H1 (cell line): Measurements from ENCODE around the gene IL9. TPM values are rescaled to one million over a fixed set of nuclear protein-coding genes. Genes with fewer than 3 reads are reported as not detected.

ENCODE experiments used
- CTCF ChIA-PET: fragments of 300-600 bp; sonication (Branson Sonifier 250); formaldehyde crosslinking; loops from one replicate; lab custom pipeline; 2021; ENCODE audit not compliant: partially characterized antibody; lab: Charles Lee
- POLR2A ChIA-PET: fragments of 300-600 bp; sonication (Branson Sonifier 250); formaldehyde crosslinking; loops from one replicate; lab custom pipeline; 2021; ENCODE audit warnings: inconsistent platforms; ENCODE audit not compliant: partially characterized antibody; lab: Charles Lee
- DNase-seq, 2 experiments: peaks; one replicate each; pipeline versions ENCODE4 v3.0.0 to v3.0.0-alpha.2; 2010 to 2022; ENCODE audit warnings: low spot score in 2 of 2, low read depth in 1 of 2, mixed read lengths in 1 of 2
- FAIRE-seq: peaks from 2 replicates; lab custom pipeline; 2011; peaks lifted over from hg19 to GRCh38; lab: Jason Lieb, UNC
- H2AFZ ChIP-seq: 2 replicates; pipeline ENCODE4 v1.8.1; 2012; ENCODE audit warnings: low read length, inconsistent platforms
- H2AK5ac ChIP-seq: 2 replicates; pipeline ENCODE4 v1.6.1; 2013; ENCODE audit warnings: low read depth, low read length
- H2BK120ac ChIP-seq: replicated peaks from 2 replicates; pipeline ENCODE3; 2013; ENCODE audit warnings: low read depth, low read length, inconsistent platforms
- H2BK12ac ChIP-seq: 2 replicates; pipeline ENCODE4 v1.6.1; 2013; ENCODE audit warnings: low read depth, low read length
- H2BK15ac ChIP-seq: 2 replicates; pipeline ENCODE4 v1.6.1; 2013; ENCODE audit warnings: low read length
- H2BK20ac ChIP-seq: 2 replicates; pipeline ENCODE4 v1.6.1; 2013; ENCODE audit warnings: low read length
- H2BK5ac ChIP-seq: 2 replicates; pipeline ENCODE4 v1.6.1; 2013; ENCODE audit warnings: low read depth, low read length
- H3K14ac ChIP-seq: 2 replicates; pipeline ENCODE4 v1.6.1; 2013; ENCODE audit warnings: inconsistent platforms; ENCODE audit not compliant: insufficient read length
- H3K18ac ChIP-seq: 2 replicates; pipeline ENCODE4 v1.6.1; 2013; ENCODE audit warnings: low read length; ENCODE audit errors: extremely low read depth
- H3K23ac ChIP-seq: 2 replicates; pipeline ENCODE4 v1.6.1; 2013; ENCODE audit warnings: inconsistent platforms; ENCODE audit not compliant: insufficient read length
- H3K23me2 ChIP-seq: 2 replicates; pipeline ENCODE4 v1.6.1; 2013; ENCODE audit warnings: low read depth, low read length
- H3K27ac ChIP-seq: 2 replicates; pipeline ENCODE4 v1.6.1; 2011; ENCODE audit warnings: low read depth, low read length, inconsistent platforms
- H3K27me3 ChIP-seq, 4 experiments: replicated peaks in 1 of 4; 1 replicate in 1 of 4; 2 replicates in 3 of 4; pipeline versions ENCODE4 v1.6.1 to v1.8.1; 2011 to 2013; ENCODE audit warnings: low read length in 3 of 4, mild to moderate bottlenecking in 3 of 4, inconsistent platforms in 2 of 4, mixed read lengths in 2 of 4, moderate library complexity in 1 of 4; ENCODE audit not compliant: control insufficient read depth in 3 of 4, insufficient read depth in 3 of 4; ENCODE audit errors: extremely low read depth in 1 of 4
- H3K36me3 ChIP-seq, 4 experiments: 2 replicates each; pipeline versions ENCODE4 v1.6.1 to v1.8.1; 2011 to 2013; ENCODE audit warnings: mild to moderate bottlenecking in 4 of 4, low read length in 3 of 4, moderate library complexity in 2 of 4, control low read depth in 1 of 4, inconsistent platforms in 1 of 4; ENCODE audit not compliant: insufficient read depth in 4 of 4, control insufficient read depth in 2 of 4
- H3K4ac ChIP-seq: replicated peaks from 2 replicates; pipeline ENCODE3; 2013; ENCODE audit warnings: low read length, low read depth, mixed read lengths, inconsistent platforms; ENCODE audit not compliant: insufficient read length
- H3K4me1 ChIP-seq, 4 experiments: replicated peaks in 1 of 4; 1 replicate in 1 of 4; 2 replicates in 3 of 4; pipeline versions ENCODE4 v1.6.1 to v1.8.1; 2011 to 2013; ENCODE audit warnings: low read length in 3 of 4, inconsistent platforms in 2 of 4, mixed read lengths in 1 of 4; ENCODE audit not compliant: insufficient read depth in 4 of 4, control insufficient read depth in 3 of 4
- H3K4me2 ChIP-seq, 2 experiments: 2 replicates each; pipeline versions ENCODE4 v1.6.1 to v1.8.1; 2011 to 2013; ENCODE audit warnings: low read depth in 2 of 2, low read length in 2 of 2, control low read depth in 1 of 2, inconsistent platforms in 1 of 2, mild to moderate bottlenecking in 1 of 2; ENCODE audit not compliant: insufficient read depth in 1 of 2
- H3K4me3 ChIP-seq, 4 experiments: fragments of 200-600, 300-600 bp in 1 of 4; sonication (generic), shearing (Covaris generic), sonication (Bioruptor Twin) in 1 of 4; 2 replicates each; pipeline versions ENCODE4 v1.5.1 to v1.8.1; 2011 to 2016; ENCODE audit warnings: low read length in 4 of 4, low read depth in 3 of 4, control low read depth in 2 of 4, inconsistent platforms in 2 of 4, mild to moderate bottlenecking in 2 of 4, mixed read lengths in 1 of 4, moderate library complexity in 1 of 4; ENCODE audit not compliant: insufficient read depth in 2 of 4; ENCODE audit errors: extremely low read depth in 1 of 4
- H3K56ac ChIP-seq: replicated peaks from 2 replicates; pipeline ENCODE3; 2013; ENCODE audit warnings: low read depth, mild to moderate bottlenecking, mixed read lengths, low read length, inconsistent platforms; ENCODE audit not compliant: insufficient read length
- H3K79me1 ChIP-seq: 2 replicates; pipeline ENCODE4 v1.6.1; 2013; ENCODE audit warnings: low read depth, low read length, control low read depth
- H3K79me2 ChIP-seq, 2 experiments: 2 replicates each; pipeline versions ENCODE4 v1.6.1 to v1.8.1; 2012 to 2013; ENCODE audit warnings: low read length in 2 of 2, mild to moderate bottlenecking in 2 of 2, inconsistent platforms in 1 of 2; ENCODE audit not compliant: insufficient read depth in 2 of 2, control insufficient read depth in 1 of 2
- H3K9ac ChIP-seq, 4 experiments: replicated peaks in 1 of 4; 1 replicate in 1 of 4; 2 replicates in 3 of 4; pipeline versions ENCODE4 v1.6.1 to v1.8.1; 2011 to 2013; ENCODE audit warnings: low read depth in 3 of 4, low read length in 3 of 4, control low read depth in 2 of 4, mild to moderate bottlenecking in 2 of 4, moderate library complexity in 2 of 4, inconsistent platforms in 1 of 4; ENCODE audit errors: extremely low read depth in 1 of 4
- H3K9me3 ChIP-seq, 2 experiments: 2 replicates each; pipeline versions ENCODE4 v1.6.1 to v1.8.1; 2012 to 2013; ENCODE audit warnings: mild to moderate bottlenecking in 2 of 2, moderate library complexity in 2 of 2, control low read depth in 1 of 2, inconsistent platforms in 1 of 2, low read depth in 1 of 2, low read length in 1 of 2, mixed read lengths in 1 of 2; ENCODE audit not compliant: insufficient read depth in 2 of 2
- H4K20me1 ChIP-seq, 2 experiments: replicated peaks in 1 of 2; 2 replicates each; pipeline versions ENCODE3 to v1.8.1; 2011 to 2013; ENCODE audit warnings: inconsistent platforms in 2 of 2, low read length in 2 of 2, mild to moderate bottlenecking in 1 of 2; ENCODE audit not compliant: insufficient read depth in 2 of 2, control insufficient read depth in 1 of 2
- H4K5ac ChIP-seq: 2 replicates; pipeline ENCODE4 v1.6.1; 2013; ENCODE audit warnings: low read length, low read depth, mixed read lengths, inconsistent platforms; ENCODE audit not compliant: insufficient read length
- H4K8ac ChIP-seq: 2 replicates; pipeline ENCODE4 v1.8.0; 2013; ENCODE audit warnings: mild to moderate bottlenecking, moderate library complexity, low read length, inconsistent platforms; ENCODE audit not compliant: insufficient read depth; ENCODE audit errors: extremely low read depth
- H4K91ac ChIP-seq: replicated peaks from 2 replicates; pipeline ENCODE3; 2013; ENCODE audit warnings: low read length, mixed read lengths, inconsistent platforms; ENCODE audit not compliant: insufficient read length
- CEBPB ChIP-seq: IDR thresholded peaks from 2 replicates; pipeline ENCODE4 v1.6.1; 2012; ENCODE audit warnings: low read depth, low read length
- CHD1 ChIP-seq: IDR thresholded peaks from 2 replicates; pipeline ENCODE4 v1.6.1; 2012; ENCODE audit warnings: low read depth, low read length, improper control_type of control experiment
- EGR1 ChIP-seq: IDR thresholded peaks from 2 replicates; pipeline ENCODE4 v1.6.1; 2011; ENCODE audit warnings: low read depth, low read length, borderline replicate concordance
- EP300 ChIP-seq, 2 experiments: IDR thresholded peaks; 1 replicate in 1 of 2; 2 replicates in 1 of 2; pipeline ENCODE4 v1.6.1; 2011 to 2012; ENCODE audit warnings: low read depth in 2 of 2, low read length in 2 of 2, mild to moderate bottlenecking in 2 of 2, borderline replicate concordance in 1 of 2, inconsistent platforms in 1 of 2, moderate library complexity in 1 of 2
- EZH2 ChIP-seq: fragments of 200-600 bp; sonication (generic); IDR thresholded peaks from 2 replicates; pipeline ENCODE4 v1.7.1; 2012; ENCODE audit warnings: low read depth, mild to moderate bottlenecking, moderate library complexity, low read length, inconsistent platforms; ENCODE audit not compliant: severe bottlenecking
- KDM1A ChIP-seq: fragments of 200-600, 300-600 bp; sonication (generic); IDR thresholded peaks from 2 replicates; pipeline ENCODE4 v1.7.1; 2016; ENCODE audit warnings: mild to moderate bottlenecking, low read length, borderline replicate concordance
- NANOG ChIP-seq: IDR thresholded peaks from 2 replicates; pipeline ENCODE4 v1.6.1; 2011; ENCODE audit warnings: low read length, low read depth, mild to moderate bottlenecking, inconsistent platforms; ENCODE audit not compliant: insufficient read depth, poor library complexity, severe bottlenecking
- NRF1 ChIP-seq: IDR thresholded peaks from 2 replicates; pipeline ENCODE4 v1.6.1; 2011; ENCODE audit warnings: mild to moderate bottlenecking, low read depth, low read length, improper control_type of control experiment
- PHF8 ChIP-seq: fragments of 200-600 bp; sonication (generic); conservative IDR thresholded peaks from 2 replicates; pipeline ENCODE4 v1.7.1; 2012; ENCODE audit warnings: low read depth, mild to moderate bottlenecking, inconsistent platforms, low read length, moderate library complexity
- POU5F1 ChIP-seq: IDR thresholded peaks from 2 replicates; pipeline ENCODE4 v1.6.1; 2011; ENCODE audit warnings: low read depth, mild to moderate bottlenecking, low read length, moderate library complexity
- RAD21 ChIP-seq, 2 experiments: IDR thresholded peaks in 1 of 2; conservative IDR thresholded peaks in 1 of 2; 2 replicates each; pipeline ENCODE4 v1.6.1; 2011; ENCODE audit warnings: low read depth in 2 of 2, low read length in 2 of 2, improper control_type of control experiment in 1 of 2, inconsistent platforms in 1 of 2, mild to moderate bottlenecking in 1 of 2, moderate library complexity in 1 of 2
- RNF2 ChIP-seq: fragments of 200-900, 300-1000 bp; sonication (generic); IDR thresholded peaks from 2 replicates; pipeline ENCODE4 v1.7.1; 2016; ENCODE audit warnings: borderline replicate concordance, low read depth, mild to moderate bottlenecking, antibody characterized with exemption, low read length; ENCODE audit not compliant: poor library complexity, severe bottlenecking; ENCODE audit errors: missing control alignments
- SP2 ChIP-seq: IDR thresholded peaks from 2 replicates; pipeline ENCODE4 v1.6.1; 2012; ENCODE audit warnings: mild to moderate bottlenecking, low read length, inconsistent platforms
- TEAD4 ChIP-seq: IDR thresholded peaks from 2 replicates; pipeline ENCODE4 v1.6.1; 2012; ENCODE audit warnings: low read depth, low read length, inconsistent platforms, mixed read lengths
- WGBS, 2 experiments: shearing (Covaris generic) in 1 of 2; methylation state at CpG; one replicate each; pipeline versions ENCODE4 v1.1.6 to v1.1.7; 2013 to 2015; ENCODE audit warnings: low lambda C conversion rate in 2 of 2, mixed read lengths in 2 of 2, inconsistent platforms in 1 of 2, low coverage in 1 of 2, missing lambda C conversion rate in 1 of 2; ENCODE audit not compliant: insufficient replicate concordance in 2 of 2, insufficient coverage in 1 of 2, insufficient read length in 1 of 2; ENCODE audit errors: extremely low coverage in 1 of 2, missing lambda C conversion rate in 1 of 2; 5-methylcytosine and 5-hydroxymethylcytosine counted together
- polyA plus RNA-seq, 7 experiments: library from polyadenylated mRNA; depleted of rRNA in 3 of 7; stranded (reverse) in 5 of 7; unstranded in 2 of 7; fragments of >200 nt in 5 of 7; fragments of 200-250 nt in 2 of 7; gene quantifications; 1 replicate in 5 of 7; 2 replicates in 1 of 7; 4 replicates in 1 of 7; pipeline versions ENCODE4 v1.2.1 to v1.2.3, GENCODE V29; 2011 to 2013; ENCODE audit warnings: missing spikeins in 2 of 7, mixed read lengths in 2 of 7
- total RNA-seq: library from RNA; stranded (reverse); fragmentation: NEBNext Ultra II Directional; extraction: Animal tissue kit (Norgen Biotek cat#: 25700); gene quantifications from 2 replicates; pipeline ENCODE4 v1.2.1, GENCODE V29; 2021

Gene IL9
- total and polyA plus RNA-seq, 2 of the 8 experiments (the other 6 are each of a cell fraction or from before 2014, with no cell fraction given), result not detected

GRCh38 chr5:135894276-135894675, 1.4 kb downstream of the IL9 start:
- Histone ChIP-seq H3K36me3 (no peaks in the 10 kb centered on the region), H4K8ac (0 out of 2 replicates have a peak overlapping the region, but pooled peaks have one; percentile 20), H3K18ac (no peak overlapping the region), H3K27ac (no peak overlapping the region), H3K9ac (no peak overlapping the region), H3K4ac (no peak overlapping the region), H3K4me1 (no peaks in the 10 kb centered on the region), H3K23me2 (no peaks in the 10 kb centered on the region; the same call in 1 of the 2 replicates), H3K79me2 (no peaks in the 10 kb centered on the region), H2BK120ac (no peak overlapping the region), H3K79me1 (no peaks in the 10 kb centered on the region), H3K56ac (no peak overlapping the region), H3K4me3 (no peak overlapping the region), H3K27me3 (no peaks in the 10 kb centered on the region), H2BK20ac (no peak overlapping the region), H3K23ac (no peak overlapping the region), H2BK15ac (no peak overlapping the region), H2BK5ac (no peak overlapping the region), H3K4me2 (no peak overlapping the region), H4K91ac (no peak overlapping the region), H4K20me1 (no peaks in the 10 kb centered on the region), H2BK12ac (no peak overlapping the region), H3K14ac (no peak overlapping the region), H2AK5ac (no peak overlapping the region), H4K5ac (no peak overlapping the region), H3K9me3 (no peaks in the 10 kb centered on the region), H2AFZ (no peak overlapping the region)
- FAIRE-seq (no peak), DNase-seq (no peak)
- 97% methylated on average over 7 of the region's 8 CpGs; no CpG with 5 or more reads in 1 of the 2 experiments for WGBS, 2 experiments
- ChIA-PET CTCF (interaction anchor here (0.8 to 3.2 kb wide), 6 partner anchors 8 to 274 kb away, joined by 3 to 18 read pairs (median 4); no protein-coding TSS in a partner anchor), POLR2A (no interaction called here)
- no peak for TF ChIP-seq NRF1
- no peak for TF ChIP-seq KDM1A
- TF ChIP-seq TEAD4, result no peak
- TF ChIP-seq EP300 (IDR thresholded peaks at IDR 0.05; ENCODE audit: borderline replicate concordance in 1 of 2, low read depth in 2 of 2, low read length in 2 of 2), result no peak
- TF ChIP-seq EGR1, result no peak
- TF ChIP-seq CHD1, result no peak
- TF ChIP-seq NANOG, result no peak
- TF ChIP-seq RAD21 (IDR thresholded peaks at IDR 0.05 in 1 of 2, conservative IDR thresholded peaks at IDR 0.05 in 1 of 2; ENCODE audit: low read depth in 2 of 2, low read length in 2 of 2), result no peak
- no peak for TF ChIP-seq POU5F1
- TF ChIP-seq RNF2, result no peak
- no peak for TF ChIP-seq PHF8
- TF ChIP-seq CEBPB, result no peak
- TF ChIP-seq SP2, result no peak
- no peak for TF ChIP-seq EZH2
